Measurements from ENCODE around the gene NTF3.

Gene NTF3

DNA sequence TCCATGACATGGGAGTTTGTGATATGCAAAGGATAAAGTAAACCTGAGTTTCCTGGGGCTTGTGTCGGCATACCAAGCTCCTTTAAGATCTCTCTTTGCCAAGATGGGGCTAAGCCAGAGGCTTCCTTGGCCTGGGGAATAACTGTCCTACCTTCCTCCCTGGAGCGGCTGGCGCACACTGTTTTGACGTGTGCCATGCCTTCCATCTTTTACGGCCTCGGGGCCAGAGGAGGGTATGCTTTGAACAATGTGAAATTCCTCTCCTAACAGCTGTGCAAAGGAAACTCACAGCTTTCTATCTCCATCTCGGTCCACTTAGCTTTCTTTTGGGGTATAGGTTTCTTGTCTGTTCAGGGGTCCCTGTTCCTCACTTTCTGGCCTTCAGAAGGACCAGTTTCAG is 55.2 kb downstream of the NTF3 start:
- no peak for DNase-seq (ENCODE audit: low read depth, low spot score)

GRCh38 chr12:5487948-5488625 is 56.2 kb downstream of the NTF3 start:
- DNase-seq (ENCODE audit: low read depth, low spot score): no peak

DNA sequence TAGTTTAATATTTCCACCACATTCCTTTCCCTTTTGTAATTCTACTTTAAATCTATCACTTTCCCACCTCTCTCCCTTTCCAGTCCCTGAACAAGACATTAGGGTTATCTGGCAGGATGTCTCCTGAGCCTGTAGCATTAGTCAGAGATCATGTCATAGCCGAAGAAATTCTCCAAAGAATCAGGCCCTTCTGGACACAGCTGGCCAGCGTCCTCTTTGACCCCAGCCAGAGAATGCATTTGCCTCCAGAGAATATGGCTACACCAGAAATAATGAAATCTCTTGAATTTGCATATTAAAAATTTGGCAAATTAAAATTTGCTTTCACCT is 56.7 kb downstream of the NTF3 start:
- no peak for DNase-seq (ENCODE audit: low read depth, low spot score)

DNA sequence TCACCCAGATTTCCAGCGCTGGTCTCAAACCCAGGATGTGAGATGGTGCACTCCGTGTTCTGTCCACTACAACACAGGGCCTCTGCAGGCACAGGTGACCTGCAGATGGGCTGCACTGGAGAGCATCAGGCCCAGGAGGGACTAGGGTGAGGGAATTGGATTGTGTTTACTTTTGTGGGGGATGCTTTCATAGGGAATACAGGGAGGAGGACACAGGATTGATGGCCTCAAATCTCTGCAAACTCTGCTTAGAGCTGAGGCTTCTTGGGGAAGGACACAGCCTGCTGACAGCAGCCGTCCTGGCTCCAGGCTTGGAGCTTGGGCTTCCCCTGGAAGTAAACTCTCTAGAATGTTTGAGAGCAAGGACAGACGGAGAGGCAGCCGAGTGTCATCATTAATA is 57.1 kb downstream of the NTF3 start:
- DNase-seq (ENCODE audit: low read depth, low spot score): no peak

GRCh38 chr12:5489760-5490406 is 58.0 kb downstream of the NTF3 start:
- DNase-seq (ENCODE audit: low read depth, low spot score): no peak

GRCh38 chr12:5492562-5492961 is 60.7 kb downstream of the NTF3 start:
- DNase-seq (ENCODE audit: low read depth, low spot score): no peak

DNA sequence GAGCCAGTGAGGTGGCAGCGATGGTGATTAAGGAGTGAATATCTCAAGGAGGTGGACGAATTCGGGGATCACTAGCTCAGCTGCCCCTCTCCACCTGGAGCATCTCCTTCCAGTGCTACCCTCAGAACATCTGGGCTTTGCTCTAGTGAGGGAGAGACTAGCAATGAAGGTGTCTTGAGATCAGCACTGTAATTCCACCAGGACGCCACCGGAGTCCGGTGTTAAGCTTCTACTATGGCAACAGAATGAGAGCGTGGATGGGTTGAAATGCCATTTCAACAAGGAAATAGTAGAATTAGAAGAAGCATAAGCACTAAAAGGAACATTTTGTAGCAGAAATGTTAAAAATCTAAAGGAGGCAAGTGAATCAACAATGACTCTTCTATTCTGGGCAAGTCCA is 61.1 kb downstream of the NTF3 start:
- DNase-seq (ENCODE audit: low read depth, low spot score): no peak

GRCh38 chr12:5494343-5494742 is 62.4 kb downstream of the NTF3 start:
- DNase-seq (ENCODE audit: low read depth, low spot score): no peak

GRCh38 chr12:5497329-5498053 is 65.6 kb downstream of the NTF3 start:
- DNase-seq (ENCODE audit: low read depth, low spot score): no peak

DNA sequence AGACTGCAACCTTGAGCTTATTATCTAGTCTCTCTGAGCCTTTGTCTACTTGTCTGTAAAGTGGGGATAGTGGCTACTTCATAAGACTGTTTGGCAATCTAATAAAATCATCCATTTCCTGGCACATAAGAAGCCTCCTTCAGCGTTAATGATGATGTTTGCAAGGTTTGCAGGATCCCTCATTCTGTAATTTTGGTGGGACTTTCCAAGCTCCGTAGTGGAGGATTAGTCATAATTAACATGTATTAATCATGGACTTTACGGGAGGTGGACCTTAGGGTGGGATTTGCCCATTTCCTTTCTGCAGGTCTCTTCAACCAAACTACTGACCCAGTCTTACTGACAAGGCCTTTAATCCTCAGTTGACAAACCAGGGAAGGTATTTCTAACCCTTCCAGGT is 66.2 kb downstream of the NTF3 start:
- DNase-seq (ENCODE audit: low read depth, low spot score): no peak

- DNase-seq (ENCODE audit: low read depth, low spot score): no peak
These were observed 66.9 kb downstream of the NTF3 start for GRCh38 chr12:5498806-5499205.

DNA sequence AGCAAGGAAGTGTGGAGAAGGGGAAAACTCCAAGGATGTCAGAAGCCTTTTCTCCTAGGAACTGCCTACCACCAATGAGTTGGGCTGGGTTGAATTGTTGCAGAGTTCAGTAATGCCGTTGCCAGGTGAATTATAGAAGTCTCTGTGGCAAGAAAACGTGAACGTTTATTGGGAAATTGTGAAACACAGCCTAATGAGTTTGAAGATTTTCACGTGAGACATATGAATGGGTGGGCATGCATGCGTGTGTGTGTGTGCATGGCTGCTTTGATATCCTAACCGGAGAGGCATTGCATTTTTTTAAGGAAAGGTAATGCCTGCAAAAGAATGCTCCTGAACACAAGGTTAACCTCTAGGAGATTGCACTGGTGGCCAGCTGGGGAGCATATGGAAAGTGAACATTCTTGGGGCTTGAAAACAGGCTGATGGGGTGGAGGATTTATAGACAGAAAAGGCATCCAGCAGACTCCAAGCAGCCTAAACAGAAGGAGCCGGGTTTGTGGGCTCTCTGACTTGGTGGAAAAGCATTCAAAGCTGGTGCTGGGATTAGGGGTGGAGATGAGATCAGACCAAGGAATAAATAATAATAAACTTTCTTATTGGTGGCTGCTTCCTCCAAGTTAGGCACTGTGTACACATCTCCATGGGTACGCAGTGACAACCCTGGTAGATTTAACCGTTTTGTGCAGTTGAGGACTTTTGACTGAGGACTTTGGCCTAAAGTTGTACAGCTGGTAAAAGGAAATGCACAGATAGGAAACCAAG is 67.8 kb downstream of the NTF3 start:
- no peak for DNase-seq (ENCODE audit: low read depth, low spot score)

GRCh38 chr12:5500331-5500659 is 68.4 kb downstream of the NTF3 start:
- DNase-seq (ENCODE audit: low read depth, low spot score): no peak

- DNase-seq (ENCODE audit: low read depth, low spot score): no peak
These were observed 71.9 kb downstream of the NTF3 start for GRCh38 chr12:5503774-5504173.

GRCh38 chr12:5505116-5505515 is 73.2 kb downstream of the NTF3 start:
- DNase-seq (ENCODE audit: low read depth, low spot score): no peak

DNA sequence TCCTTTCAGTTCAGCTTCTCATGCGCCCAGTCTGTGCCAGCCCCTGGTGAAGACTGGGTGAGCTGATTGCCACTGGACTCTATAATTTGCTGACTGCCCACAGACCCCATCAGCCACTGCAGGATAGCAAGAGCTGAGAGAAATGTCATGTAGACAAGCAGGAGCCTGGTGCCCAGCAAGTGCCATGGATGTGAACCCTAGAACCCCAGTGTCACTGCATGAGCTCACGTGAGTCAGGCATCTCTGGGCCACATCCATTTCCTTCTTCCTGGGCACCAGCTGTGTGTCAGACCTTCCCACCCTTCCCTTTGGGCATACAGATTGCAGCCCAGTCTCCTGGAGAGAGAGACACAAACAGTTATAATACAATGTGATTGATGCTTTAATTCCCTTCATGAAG is 73.8 kb downstream of the NTF3 start:
- DNase-seq (ENCODE audit: low read depth, low spot score): no peak

- DNase-seq (ENCODE audit: low read depth, low spot score): no peak
These were observed 74.4 kb downstream of the NTF3 start for GRCh38 chr12:5506295-5506694.

DNA sequence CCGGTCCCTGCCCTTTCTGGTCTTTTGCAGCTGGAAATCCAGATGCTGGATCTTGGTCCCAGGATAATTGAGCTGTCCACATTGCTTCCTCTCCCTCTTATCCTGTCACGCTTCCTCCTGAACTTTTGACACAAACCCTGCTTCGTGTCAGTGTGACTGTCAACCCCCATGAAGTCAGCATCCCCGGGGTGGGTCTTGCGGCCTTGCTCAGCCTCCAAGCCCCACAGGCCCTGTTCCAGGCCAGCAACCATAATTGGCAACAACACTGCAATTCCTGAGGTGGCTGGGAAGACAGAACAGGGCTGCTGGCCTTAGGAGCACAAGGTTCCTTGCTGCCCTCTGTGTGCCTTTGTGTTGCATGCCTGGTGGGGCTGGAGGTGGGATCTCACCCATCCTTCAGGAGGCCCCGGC is 74.9 kb downstream of the NTF3 start:
- no peak for DNase-seq (ENCODE audit: low read depth, low spot score)

- DNase-seq (ENCODE audit: low read depth, low spot score): no peak
These were observed 75.6 kb downstream of the NTF3 start for GRCh38 chr12:5507401-5507935.

DNA sequence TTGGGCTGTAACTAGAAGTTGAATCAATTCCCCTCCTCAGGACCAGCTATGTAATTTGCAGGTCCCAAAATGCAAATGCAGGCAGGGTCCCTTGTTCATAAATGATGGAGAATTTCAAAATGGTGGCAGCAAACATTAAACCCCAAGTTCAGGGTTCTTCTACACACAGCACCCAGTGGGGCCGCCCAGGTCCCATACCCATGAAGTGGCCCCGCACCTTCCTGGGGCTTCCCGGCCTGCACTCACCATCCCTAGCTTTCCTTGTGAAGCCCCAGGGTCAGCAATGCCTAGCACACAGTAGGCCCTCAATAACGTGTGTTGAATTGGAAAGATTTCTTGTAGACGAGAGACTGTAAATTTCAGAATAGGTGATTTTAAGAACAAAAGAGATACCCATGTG is 76.0 kb downstream of the NTF3 start:
- no peak for DNase-seq (ENCODE audit: low read depth, low spot score)

- no peak for DNase-seq (ENCODE audit: low read depth, low spot score)
These were observed 77.2 kb downstream of the NTF3 start for GRCh38 chr12:5509102-5509501.

DNA sequence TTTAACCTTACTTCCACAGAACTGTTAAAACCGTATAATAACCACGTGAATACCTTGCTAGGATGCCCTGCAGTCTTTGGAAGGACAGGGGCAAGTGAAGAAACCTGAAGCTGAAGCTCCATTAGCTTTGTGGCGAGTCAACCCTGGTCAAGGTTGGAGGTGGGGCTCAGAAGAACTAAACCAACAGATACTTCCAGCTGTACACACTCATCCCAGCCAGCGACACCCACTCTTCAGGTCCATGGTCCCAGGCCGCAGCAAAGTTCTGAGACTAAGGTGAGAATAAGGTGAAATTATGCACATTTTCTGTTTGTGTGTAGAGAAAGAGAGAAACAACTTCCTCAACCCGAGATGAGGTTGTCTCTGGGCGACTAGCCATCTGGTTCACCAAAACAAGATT is 77.6 kb downstream of the NTF3 start:
- DNase-seq (ENCODE audit: low read depth, low spot score): no peak
